Measurements from ENCODE around the gene LBH. TPM values are rescaled to one million over a fixed set of nuclear protein-coding genes. Genes with fewer than 3 reads are reported as not detected.

The LBH gene
- total RNA-seq, 2 donors from 2014 or later = 104 to 280 TPM

DNA sequence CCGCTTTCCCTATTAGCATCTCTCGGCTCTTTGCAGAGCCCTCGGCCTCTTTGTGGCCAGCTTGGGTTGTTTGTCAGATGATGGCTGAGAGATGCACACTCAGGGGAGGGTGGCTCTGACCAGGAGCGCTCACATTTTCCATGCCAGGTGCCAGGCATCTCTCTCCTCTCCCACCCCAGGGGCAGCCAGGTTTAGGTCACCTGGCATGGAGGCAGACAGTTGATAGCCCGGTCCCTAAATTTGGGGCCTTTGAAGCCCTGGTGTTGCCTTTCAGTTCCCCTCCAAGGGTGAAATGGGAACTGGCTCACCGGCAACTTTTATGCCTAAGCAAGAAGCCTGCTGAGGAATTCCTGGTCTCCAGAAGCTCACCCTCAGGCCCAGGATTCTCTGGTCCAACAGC is 19.1 kb downstream of the LBH start:
- DNase-seq (ENCODE audit: low spot score) = no peak
- intact Hi-C loops (cut with DNase I) = no loop called here

DNA sequence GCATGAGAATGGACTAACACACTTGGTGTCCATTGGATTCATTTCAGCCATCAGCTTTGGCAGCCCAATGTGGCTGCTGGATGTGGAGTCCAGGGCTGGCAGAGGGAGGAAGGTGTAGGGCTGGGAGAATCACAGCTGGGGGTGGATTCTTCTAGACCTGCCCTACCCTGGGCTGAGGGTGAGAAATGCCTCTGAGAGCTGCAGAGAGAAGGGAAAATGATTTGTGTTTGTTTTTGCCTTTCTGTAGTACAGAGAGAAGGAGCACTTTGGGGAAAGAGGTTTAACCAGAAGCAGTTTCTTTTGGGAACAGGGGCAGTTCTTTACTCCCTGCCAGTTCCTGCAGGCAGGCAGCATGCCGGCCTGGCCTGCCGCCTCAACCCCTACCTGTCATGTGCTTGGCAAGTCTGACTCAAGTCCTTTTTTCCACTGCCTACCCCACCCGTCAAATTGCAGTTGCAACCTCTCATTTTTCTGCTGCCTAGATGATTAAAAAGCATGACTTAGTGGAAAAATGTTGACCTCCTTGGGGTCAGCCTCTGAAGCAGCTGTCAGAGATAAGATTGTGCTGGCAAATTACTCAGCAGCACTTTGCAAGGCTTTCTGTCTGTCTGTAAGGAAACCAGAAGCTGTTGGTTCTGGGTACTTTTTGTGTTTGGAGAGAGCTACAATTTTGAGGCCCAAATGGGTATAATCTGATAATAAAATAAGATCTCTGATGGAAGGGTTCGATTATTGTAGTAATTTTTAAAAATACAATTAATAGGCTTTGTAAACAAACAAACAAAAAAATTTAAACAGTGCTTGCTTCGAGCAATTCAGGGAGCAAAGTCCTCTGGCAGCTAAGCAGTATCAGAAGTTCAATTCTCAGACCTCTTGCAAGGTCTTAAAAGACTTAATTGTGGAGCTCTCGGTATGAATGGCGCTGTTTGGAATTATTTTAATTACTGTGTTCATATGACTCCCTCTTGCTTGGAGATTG is 21.7 kb downstream of the LBH start:
- no peak for DNase-seq (ENCODE audit: low spot score)
- intact Hi-C loops (cut with DNase I) = loop anchor here in 1 of 2 donors (2.0 kb wide), 1 partner anchor 28 kb away; no protein-coding TSS in a partner anchor

DNA sequence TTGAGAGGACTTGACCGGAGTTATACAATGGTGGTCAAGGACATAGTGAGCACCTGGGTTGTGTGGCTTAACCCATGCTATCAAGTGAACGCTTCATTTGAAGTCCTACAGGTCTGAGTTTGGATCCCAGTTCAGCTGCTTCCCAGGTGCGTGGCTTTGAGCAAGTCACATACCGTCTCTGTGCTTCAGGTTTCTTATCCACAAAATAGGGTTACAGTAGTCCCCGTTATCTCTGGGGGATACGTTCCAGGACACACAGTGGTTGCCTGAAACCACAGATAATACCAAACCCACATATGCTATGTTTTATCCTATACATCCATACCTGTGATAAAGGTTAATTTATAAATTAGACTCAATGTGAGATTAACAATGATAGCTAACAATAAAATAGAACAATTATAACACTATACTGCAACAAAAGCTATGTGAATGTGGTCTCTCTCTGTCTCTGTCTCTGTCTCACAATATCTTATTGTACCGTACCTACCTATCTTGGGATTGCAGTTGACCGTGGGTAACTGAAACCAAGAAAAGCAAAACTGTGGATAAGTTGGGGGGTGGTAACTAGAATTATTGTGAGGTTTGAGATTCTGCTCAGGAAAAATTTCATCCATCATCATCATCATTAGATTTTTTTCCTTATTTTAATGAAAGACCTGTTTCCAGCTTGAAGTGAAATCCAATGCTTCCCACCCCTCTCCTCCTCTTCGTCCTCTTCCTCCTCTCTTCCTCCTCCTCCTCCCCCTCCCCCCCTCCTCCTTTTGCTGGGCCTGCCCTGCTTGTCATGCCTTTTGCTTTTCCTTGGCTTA is 22.7 kb downstream of the LBH start:
- no peak for DNase-seq (ENCODE audit: low spot score)
- intact Hi-C loops (cut with DNase I) = loop anchor here in 1 of 2 donors (2.0 kb wide), 1 partner anchor 27 kb away; no protein-coding TSS in a partner anchor

DNA sequence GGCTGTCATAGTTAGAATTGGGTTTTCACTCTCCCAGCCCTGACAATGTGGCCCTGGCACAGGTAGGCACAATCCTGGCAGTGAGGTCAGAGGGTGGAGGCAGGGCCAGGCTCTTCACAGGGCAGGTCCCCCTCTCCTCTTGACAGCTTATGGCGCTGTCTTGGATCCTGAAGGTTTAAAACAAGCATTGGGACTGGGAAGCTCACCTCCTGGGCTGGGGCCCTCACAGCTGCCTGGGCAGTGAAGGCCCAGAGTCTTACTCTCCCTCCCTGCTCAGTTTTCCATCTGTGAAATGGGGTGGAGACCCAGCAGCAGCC is 23.3 kb downstream of the LBH start:
- intact Hi-C loops (cut with DNase I) = no loop called here
- no peak for DNase-seq (ENCODE audit: low spot score)

DNA sequence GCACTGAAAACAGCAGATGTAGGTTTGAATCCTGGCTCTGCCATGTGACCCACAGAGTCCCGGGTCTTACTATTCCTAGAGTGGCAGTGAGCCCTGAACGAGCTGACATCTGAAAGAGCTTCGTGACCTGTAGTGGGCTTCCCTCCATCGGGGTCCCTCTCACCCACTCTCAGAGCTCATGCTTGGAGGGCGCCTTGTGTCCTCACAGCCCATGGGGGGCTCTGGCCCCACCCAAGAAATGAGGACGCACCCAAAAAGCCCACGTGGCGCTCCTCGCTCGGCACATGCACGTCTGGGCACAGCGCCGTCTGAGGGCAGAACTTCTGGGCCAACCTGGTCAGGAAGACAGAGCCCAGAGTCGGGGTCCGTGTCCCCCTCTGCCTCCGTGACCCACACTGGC is 23.7 kb downstream of the LBH start:
- no peak for DNase-seq (ENCODE audit: low spot score)

DNA sequence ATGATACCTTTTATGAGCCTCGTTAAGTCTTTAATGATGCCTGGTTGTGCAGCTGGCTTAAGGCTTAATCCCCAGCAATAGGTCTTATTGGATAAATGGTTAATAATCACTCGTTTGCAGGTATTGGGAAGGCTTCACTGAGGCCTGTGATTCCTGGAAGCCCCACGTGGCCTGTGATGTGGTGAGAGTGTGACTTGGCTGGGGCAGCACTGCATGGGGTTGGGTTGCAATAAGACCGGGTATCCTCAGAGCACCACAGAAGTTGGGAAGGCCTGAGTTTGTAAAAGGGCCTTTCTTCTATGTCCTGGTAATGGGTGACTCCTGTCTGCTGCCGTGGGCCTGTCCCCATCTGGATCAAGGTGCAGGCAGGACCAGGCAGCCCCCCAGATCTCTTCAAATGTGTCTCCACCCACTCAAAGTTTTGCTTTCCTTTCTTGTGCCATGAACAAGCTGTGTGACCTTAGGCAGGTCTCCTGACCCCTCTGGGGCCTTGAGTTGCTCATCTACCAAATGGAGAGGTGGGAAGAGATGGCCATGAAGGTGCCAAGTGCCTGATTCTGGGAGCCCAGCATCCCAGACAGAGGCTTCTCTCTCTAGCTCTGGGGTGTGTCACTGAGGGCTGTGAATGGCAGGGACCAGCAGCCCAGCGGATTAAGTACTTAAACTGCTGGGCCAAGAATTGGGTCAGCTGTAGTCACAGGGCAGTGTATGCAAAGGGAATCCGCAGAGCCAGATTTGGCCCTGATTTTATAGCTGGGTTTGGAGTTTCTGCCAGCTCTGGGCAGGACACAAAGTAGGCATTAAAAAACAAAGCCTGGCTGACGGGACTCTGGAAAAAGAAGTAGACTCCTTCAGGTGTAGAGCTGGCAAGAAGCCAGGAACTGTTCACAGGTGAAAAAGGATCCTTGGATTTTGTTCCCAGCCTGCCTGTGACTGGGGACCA is 24.4 kb downstream of the LBH start:
- no peak for DNase-seq (ENCODE audit: low spot score)
- intact Hi-C loops (cut with DNase I) = no loop called here

More for the DNA sequence above, 23.7 kb downstream of the LBH start:
- intact Hi-C loops (cut with DNase I) = no loop called here

DNA sequence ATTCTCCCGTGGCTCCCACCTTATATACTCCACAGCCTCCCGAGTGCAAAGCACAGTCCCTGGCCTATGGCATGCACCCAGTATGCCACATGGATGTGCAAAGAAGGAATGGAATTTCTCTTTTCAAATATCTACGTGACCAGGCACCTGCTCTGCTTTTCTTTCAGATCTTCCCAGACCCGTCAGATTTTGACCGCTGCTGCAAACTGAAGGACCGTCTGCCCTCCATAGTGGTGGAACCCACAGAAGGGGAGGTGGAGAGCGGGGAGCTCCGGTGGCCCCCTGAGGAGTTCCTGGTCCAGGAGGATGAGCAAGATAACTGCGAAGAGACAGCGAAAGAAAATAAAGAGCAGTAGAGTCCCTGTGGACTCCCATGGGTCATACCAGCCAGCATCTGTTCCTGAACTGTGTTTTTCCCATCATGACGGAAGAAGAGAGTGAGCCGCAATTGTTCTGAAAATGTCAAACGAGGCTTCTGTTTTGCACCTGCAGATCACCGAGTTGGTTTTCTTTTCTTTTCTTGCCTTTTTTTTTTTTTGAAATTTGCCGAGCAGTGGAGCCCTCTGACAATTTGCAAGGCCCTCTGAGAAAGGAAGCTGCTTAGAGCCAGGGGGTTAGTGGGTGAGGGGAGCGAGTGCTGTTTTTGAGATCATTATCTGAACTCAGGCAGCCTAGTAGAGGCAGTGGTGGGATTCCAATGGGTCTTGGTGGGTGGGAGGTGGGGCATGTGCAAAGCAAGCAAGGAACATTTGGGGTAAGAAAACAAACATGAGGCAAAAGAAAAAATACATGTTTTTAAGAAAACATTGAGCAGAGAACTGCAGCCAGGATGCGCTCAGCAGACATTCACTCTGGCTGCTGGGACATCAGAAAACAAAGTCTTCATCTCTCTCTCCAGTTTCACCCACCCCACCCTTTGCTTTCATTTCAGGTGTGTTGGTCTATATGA is 26.2 kb downstream of the LBH start:
- intact Hi-C loops (cut with DNase I) = no loop called here
- DNase-seq (ENCODE audit: low spot score) = no peak

DNA sequence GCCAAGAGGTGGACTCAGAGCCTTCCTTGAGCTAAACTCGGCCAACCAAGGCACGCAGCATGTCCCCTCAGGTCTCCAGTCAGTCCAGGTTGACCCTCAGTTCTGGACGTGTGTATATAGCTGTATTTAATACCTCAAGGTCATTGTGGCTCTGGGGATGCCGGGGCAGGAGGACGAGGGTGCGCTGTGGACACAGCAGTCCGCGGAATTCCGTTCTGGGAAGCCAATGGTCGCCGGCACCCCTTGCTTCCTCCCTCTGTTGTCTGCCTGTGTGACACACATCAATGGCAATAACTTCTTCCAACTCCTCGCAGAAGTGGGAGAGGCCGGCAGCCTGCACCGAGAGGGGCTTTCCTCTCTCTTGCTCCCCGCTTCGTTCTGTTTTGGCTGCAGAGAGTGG is 27.7 kb downstream of the LBH start:
- DNase-seq (ENCODE audit: low spot score) = no peak

DNA sequence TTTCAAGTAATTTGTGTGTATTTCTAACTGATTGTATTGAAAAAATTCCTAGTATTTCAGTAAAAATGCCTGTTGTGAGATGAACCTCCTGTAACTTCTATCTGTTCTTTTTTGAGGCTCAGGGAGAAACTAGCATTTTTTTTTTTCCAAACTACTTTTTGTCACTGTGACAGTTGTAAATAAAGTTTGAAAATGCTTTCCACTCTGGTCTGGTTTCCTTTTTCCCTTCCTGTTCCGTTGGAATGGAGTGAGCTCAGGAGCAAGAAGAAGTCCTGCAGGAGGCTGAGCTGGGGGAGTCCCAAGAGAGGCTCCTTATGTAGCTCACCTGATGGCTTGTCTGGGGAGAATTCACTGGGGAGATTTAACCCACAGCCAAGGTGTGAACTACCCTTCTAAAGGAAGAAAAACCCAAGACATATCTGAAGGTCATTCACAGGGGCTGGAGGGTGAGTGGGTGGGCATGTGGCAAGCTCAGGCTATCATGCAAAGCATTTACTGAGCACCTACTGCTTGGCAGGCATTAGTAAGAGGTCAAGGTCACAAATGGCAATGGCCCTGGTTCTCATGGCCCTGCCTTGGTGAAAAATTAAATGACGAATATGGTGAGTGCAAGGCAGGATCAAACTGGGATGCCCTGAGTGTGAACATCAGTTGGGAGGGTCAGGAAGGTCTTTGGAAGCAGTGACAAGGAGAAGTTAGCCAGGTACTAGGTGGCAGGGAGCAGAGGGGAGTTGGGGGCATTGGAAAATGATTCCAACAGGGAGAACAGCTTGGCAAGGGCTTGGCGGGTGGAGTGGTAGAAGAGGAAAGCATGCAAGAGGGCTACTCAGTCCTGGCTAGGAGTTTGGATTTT is 28.7 kb downstream of the LBH start:
- intact Hi-C loops (cut with DNase I) = loop anchor here in 1 of 2 donors (10.0 kb wide), 1 partner anchor 105 kb away; no protein-coding TSS in a partner anchor
- DNase-seq (ENCODE audit: low spot score) = no peak

More for the DNA sequence above, 27.7 kb downstream of the LBH start:
- intact Hi-C loops (cut with DNase I) = no loop called here

DNA sequence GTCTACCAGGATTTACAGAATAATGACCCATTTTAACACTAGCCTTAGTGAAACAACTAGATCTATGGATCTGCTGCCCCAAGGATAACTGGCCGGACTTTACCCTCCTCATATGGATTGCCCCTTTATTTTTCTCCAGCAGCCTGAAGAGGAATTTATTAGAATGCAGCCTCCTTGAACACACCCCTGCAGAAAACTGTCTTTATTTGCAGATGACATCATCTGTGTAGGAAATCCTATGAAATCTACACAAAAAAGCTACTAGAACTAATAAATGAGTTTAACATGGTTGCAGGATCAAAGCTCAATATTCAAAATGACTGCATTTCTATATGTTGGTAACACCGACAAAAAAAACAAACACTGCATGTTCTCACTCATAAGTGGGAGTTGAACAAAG is 29.6 kb downstream of the LBH start:
- intact Hi-C loops (cut with DNase I) = loop anchor here in 1 of 2 donors (10.0 kb wide), 1 partner anchor 104 kb away; no protein-coding TSS in a partner anchor
- DNase-seq (ENCODE audit: low spot score) = no peak

DNA sequence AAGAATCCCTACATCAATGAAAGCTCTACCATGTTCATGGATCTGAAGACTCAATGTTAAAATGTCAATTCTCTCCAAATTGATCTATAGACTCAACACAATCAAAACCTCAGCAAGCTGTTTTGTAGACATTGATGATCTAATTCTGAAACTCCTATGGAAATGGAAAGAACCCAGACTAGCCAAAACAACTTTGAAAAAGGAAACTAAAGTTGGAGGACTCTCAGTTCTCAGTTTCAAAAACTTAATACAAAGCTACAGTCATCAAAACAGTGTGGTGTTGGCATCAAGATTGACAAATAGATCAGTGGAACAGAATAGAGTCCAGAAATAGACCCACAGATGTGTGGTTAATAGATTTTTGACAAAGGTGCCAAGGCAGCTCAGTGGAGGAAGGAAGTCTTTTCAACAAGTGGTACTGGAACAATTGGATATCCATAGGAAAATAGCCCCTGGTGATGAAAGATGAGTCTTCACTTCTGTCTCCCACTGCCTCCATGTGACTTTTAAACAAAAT is 30.4 kb downstream of the LBH start:
- intact Hi-C loops (cut with DNase I) = loop anchor here in 1 of 2 donors (10.0 kb wide), 1 partner anchor 103 kb away; no protein-coding TSS in a partner anchor
- no peak for DNase-seq (ENCODE audit: low spot score)

DNA sequence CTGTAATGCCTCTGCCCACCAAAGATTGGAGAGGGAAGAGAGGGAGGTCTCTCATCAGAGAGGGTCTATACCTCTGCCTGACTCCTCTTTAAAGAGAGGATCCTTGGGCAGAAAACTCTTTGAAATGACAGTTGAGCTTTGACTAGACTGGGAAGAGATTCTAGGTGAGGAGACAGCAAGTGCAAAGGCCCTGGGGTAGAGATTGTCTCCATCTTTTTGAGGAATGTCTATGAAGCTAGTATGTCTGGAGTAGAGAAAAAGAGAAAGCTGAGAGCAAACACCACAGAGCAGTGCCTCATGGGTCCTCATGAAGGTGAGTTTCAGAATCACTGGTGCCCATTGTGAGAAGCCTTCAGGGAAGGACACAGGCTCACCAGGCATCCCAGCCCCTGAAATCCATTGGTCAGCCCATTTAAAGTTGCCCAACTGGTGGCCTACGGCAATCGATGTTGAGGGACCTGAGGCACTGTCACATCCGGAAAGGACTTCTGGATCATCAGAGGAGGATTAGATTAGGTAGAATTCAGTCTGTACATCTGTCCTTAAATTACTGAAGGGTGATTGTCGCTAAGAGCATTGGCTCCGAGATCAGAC is 31.5 kb downstream of the LBH start:
- intact Hi-C loops (cut with DNase I) = loop anchor here in 1 of 2 donors (10.0 kb wide), 1 partner anchor 102 kb away; no protein-coding TSS in a partner anchor
- DNase-seq (ENCODE audit: low spot score) = no peak

DNA sequence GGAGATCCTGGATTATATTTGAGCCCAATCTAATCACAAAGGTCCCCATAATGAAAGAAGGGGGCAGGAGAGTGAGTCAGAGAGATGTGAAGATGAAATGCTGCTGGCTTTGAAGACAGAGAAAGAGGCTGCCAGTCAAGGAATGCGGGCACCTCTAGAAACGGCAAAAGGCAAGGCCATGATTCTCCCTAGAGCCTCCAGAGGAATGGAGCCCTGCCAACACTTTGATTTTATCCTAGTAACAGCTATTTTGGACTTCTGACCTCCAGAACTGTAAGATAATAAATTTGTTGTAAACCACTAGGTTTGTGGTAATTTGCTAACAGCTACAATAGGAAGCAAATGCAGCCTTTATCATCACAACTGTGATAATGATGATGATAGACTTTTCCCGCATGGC is 32.9 kb downstream of the LBH start:
- DNase-seq (ENCODE audit: low spot score) = no peak
- intact Hi-C loops (cut with DNase I) = loop anchor here in 1 of 2 donors (10.0 kb wide), 1 partner anchor 101 kb away; no protein-coding TSS in a partner anchor

DNA sequence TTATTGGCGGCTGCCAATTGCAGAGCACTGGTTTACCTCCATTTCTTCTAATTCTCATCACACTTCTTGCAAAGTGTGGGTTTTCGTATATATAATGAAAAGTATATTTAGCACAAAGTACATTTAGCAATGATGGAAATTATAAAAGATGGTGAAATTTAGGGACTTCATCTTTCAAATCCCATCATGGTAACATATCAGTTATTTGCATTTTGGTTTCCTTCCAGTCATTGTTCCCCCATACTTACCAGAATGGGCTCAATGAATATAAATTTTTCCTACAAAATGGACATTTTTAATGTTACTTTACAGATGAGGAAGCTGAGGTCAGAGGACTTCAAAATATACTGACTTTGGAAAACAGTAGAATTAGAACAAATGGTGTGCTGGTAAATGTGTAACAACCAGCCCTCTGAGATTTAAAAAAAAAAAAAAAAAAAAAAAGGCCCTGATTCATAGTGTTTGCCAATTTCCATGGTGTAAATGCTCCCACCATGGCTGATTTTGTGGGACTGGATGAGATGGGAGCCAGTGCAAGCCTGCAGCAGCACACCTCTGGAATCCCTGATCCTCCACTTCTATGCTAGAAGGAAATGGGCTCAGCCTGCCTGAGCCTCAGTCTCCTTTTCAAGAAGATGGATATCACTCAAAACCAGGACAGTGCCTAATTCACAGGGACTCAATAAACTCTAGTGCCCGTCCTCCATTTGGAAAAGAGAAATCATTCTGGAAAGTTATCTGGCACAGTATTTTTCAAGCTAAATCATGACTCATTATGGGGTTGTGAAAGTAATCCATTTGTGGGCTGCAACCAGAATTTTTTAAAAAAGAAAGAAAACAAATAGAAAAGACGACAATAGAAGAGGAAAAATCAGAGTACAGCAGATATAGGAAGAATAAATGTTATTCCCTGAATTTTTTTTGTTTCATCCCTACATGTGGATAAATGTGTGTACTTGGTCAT is 34.0 kb downstream of the LBH start:
- intact Hi-C loops (cut with DNase I) = loop anchor here in 1 of 2 donors (10.0 kb wide), 1 partner anchor 99 kb away; no protein-coding TSS in a partner anchor
- no peak for DNase-seq (ENCODE audit: low spot score)

DNA sequence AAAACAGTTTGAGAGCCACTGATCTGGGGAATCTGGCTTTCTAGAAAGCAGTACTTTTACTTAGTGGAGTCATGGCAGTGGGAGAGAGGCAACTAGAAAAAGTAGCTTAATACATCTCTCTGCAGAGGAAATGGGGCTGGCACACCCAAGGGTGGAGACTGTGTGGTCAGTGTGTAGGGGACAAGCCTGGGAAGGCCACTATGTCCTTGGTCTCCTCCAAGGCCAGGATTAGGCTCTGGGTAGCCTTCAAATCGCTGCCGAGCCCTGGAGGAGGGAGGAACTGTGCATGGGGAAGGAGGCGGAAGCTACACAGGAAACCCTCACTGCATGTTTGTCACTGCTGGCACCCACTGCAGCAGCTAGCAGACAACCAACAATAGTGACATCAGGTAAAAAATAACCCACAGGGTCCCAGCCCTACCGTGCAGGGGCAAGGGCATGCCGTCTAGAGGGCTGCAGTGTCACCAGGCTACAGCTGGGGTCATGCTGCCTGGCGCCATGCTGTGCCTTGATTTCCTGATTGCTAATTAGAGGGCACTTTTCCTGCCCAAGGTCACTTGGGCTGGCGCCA is 34.8 kb downstream of the LBH start:
- intact Hi-C loops (cut with DNase I) = loop anchor here in 1 of 2 donors (10.0 kb wide), 1 partner anchor 99 kb away; no protein-coding TSS in a partner anchor

More for the DNA sequence above, 34.8 kb downstream of the LBH start:
- DNase-seq (ENCODE audit: low spot score) = no peak
